ENCODE data around the gene FOXN1.

FOXN1 gene

DNA sequence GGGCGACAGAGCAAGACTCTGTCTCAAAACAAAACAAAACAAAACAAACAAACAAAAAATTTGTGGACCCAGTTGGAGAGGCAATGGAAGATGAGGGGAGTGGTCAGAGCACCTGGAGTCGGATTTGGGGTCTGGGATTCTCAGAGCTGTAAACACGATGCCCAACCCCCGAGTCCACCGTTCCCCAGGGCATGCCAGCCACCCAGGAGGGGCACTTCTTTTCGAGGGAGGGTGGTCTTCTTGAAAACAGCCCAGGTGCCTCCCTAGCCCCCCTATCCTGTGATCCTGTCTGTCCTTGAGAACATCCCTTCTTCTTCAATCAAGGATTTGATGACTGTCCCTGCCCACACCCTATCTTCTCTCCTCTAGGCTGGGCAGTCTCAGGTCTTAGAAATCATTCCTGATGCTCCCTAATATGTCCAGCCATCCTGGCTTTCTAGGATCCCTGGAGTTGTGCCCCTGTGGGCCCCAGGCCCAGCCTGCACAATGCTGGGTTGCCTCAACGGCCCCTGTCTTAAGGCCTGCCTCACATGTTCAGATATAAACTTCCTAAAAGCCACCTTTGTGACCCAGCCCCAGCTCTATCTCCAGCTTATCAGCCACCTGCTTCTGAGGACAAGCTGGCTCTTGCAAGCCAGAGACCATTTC, 35.8 kb upstream of the FOXN1 start:
- no peak overlapping the region for H3K4me3 ChIP-seq (ENCODE audit: insufficient read depth, low read depth, low read length)
- 92 to 93% methylated on average over 6 to 7 of the region's 7 CpGs for WGBS, 2 experiments
- no peak overlapping the region for H3K27ac ChIP-seq (ENCODE audit: insufficient read depth, low read depth, low read length, poor library complexity, severe bottlenecking)
- no peaks in the 10 kb centered on the region for H3K9me3 ChIP-seq (ENCODE audit: control insufficient read depth, low read length)
- H3K36me3 ChIP-seq (ENCODE audit: control insufficient read depth, insufficient read depth, low read length) = no peaks in the 10 kb centered on the region
- no peaks in the 10 kb centered on the region for H3K4me1 ChIP-seq (ENCODE audit: control insufficient read depth, insufficient read depth, low read length)
- H3K27me3 ChIP-seq (ENCODE audit: control insufficient read depth, insufficient read depth, low read length, poor library complexity, severe bottlenecking) = no peaks in the 10 kb centered on the region

DNA sequence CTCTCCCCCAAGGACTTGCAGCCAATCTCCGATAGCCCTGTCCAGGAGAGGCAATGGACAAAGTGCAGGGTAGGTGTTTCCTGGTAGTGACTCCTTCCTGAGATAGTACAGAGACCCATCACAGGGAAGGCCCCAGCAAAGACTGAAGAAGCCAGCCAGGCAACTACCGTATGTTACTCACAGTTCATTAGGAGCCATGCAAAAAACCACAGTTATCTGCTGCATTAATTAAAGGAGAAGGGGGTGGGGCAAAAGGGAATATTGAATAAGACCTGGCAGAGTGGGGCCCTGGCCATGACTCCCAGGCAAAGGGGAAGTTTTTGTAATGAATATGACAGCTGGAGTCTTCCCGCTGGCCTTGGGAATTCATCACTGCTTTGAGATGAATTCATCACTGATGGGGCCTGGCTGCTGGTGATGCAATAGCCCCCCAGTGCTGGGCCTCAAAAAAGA, 35.2 kb upstream of the FOXN1 start:
- 87 to 91% methylated on average over 3 of the region's 3 CpGs for WGBS, 2 experiments
- Histone ChIP-seq H3K4me3 (ENCODE audit: insufficient read depth, low read depth, low read length) (no peak overlapping the region), H3K4me1 (ENCODE audit: control insufficient read depth, insufficient read depth, low read length) (no peaks in the 10 kb centered on the region), H3K27me3 (ENCODE audit: control insufficient read depth, insufficient read depth, low read length, poor library complexity, severe bottlenecking) (no peaks in the 10 kb centered on the region), H3K9me3 (ENCODE audit: control insufficient read depth, low read length) (no peaks in the 10 kb centered on the region), H3K36me3 (ENCODE audit: control insufficient read depth, insufficient read depth, low read length) (no peaks in the 10 kb centered on the region), H3K27ac (ENCODE audit: insufficient read depth, low read depth, low read length, poor library complexity, severe bottlenecking) (no peak overlapping the region)

GRCh38 chr17:28471531-28472342, 34.4 kb upstream of the FOXN1 start:
- H3K4me3 ChIP-seq (ENCODE audit: insufficient read depth, low read depth, low read length) = no peak overlapping the region

GRCh38 chr17:28472871-28473497, 33.2 kb upstream of the FOXN1 start:
- no peak overlapping the region for H3K27ac ChIP-seq (ENCODE audit: insufficient read depth, low read depth, low read length, poor library complexity, severe bottlenecking)
- H3K4me3 ChIP-seq (ENCODE audit: insufficient read depth, low read depth, low read length) = no peak overlapping the region
- H3K9me3 ChIP-seq (ENCODE audit: control insufficient read depth, low read length) = no peaks in the 10 kb centered on the region
- no peaks in the 10 kb centered on the region for H3K27me3 ChIP-seq (ENCODE audit: control insufficient read depth, insufficient read depth, low read length, poor library complexity, severe bottlenecking)
- no peaks in the 10 kb centered on the region for H3K4me1 ChIP-seq (ENCODE audit: control insufficient read depth, insufficient read depth, low read length)
- no peaks in the 10 kb centered on the region for H3K36me3 ChIP-seq (ENCODE audit: control insufficient read depth, insufficient read depth, low read length)
- WGBS, 2 experiments = 88 to 90% methylated on average over 5 to 7 of the region's 7 CpGs

More at GRCh38 chr17:28471531-28472342, 34.4 kb upstream of the FOXN1 start:
- Histone ChIP-seq H3K9me3 (ENCODE audit: control insufficient read depth, low read length) (no peaks in the 10 kb centered on the region), H3K27ac (ENCODE audit: insufficient read depth, low read depth, low read length, poor library complexity, severe bottlenecking) (no peak overlapping the region), H3K36me3 (ENCODE audit: control insufficient read depth, insufficient read depth, low read length) (no peaks in the 10 kb centered on the region), H3K4me1 (ENCODE audit: control insufficient read depth, insufficient read depth, low read length) (no peaks in the 10 kb centered on the region), H3K27me3 (ENCODE audit: control insufficient read depth, insufficient read depth, low read length, poor library complexity, severe bottlenecking) (no peaks in the 10 kb centered on the region)
- 91 to 92% methylated on average over 15 of the region's 15 CpGs for WGBS, 2 experiments

GRCh38 chr17:28473542-28473941, 32.6 kb upstream of the FOXN1 start, which contains the start of gene SLC13A2:
TSS of gene SLC13A2 (plus strand) at chr17:28473644. CDS start at chr17:28473713, 69 bp downstream.
- no peaks in the 10 kb centered on the region for H3K36me3 ChIP-seq (ENCODE audit: control insufficient read depth, insufficient read depth, low read length)
- no peaks in the 10 kb centered on the region for H3K9me3 ChIP-seq (ENCODE audit: control insufficient read depth, low read length)
- H3K4me3 ChIP-seq (ENCODE audit: insufficient read depth, low read depth, low read length) = no peak within 1 kb of the TSS
- no peaks in the 10 kb centered on the region for H3K4me1 ChIP-seq (ENCODE audit: control insufficient read depth, insufficient read depth, low read length)
- 78 to 79% methylated on average over 5 of the region's 5 CpGs for WGBS, 2 experiments
- no peak within 1 kb of the TSS for H3K27ac ChIP-seq (ENCODE audit: insufficient read depth, low read depth, low read length, poor library complexity, severe bottlenecking)
- no peaks in the 10 kb centered on the region for H3K27me3 ChIP-seq (ENCODE audit: control insufficient read depth, insufficient read depth, low read length, poor library complexity, severe bottlenecking)

GRCh38 chr17:28474111-28474531, 32.0 kb upstream of the FOXN1 start:
- H3K4me1 ChIP-seq (ENCODE audit: control insufficient read depth, insufficient read depth, low read length) = no peaks in the 10 kb centered on the region
- H3K27me3 ChIP-seq (ENCODE audit: control insufficient read depth, insufficient read depth, low read length, poor library complexity, severe bottlenecking) = no peaks in the 10 kb centered on the region
- no peaks in the 10 kb centered on the region for H3K36me3 ChIP-seq (ENCODE audit: control insufficient read depth, insufficient read depth, low read length)
- no peaks in the 10 kb centered on the region for H3K9me3 ChIP-seq (ENCODE audit: control insufficient read depth, low read length)
- H3K27ac ChIP-seq (ENCODE audit: insufficient read depth, low read depth, low read length, poor library complexity, severe bottlenecking) = no peak overlapping the region
- WGBS, 2 experiments = 90% methylated on average over 7 of the region's 7 CpGs
- no peak overlapping the region for H3K4me3 ChIP-seq (ENCODE audit: insufficient read depth, low read depth, low read length)

DNA sequence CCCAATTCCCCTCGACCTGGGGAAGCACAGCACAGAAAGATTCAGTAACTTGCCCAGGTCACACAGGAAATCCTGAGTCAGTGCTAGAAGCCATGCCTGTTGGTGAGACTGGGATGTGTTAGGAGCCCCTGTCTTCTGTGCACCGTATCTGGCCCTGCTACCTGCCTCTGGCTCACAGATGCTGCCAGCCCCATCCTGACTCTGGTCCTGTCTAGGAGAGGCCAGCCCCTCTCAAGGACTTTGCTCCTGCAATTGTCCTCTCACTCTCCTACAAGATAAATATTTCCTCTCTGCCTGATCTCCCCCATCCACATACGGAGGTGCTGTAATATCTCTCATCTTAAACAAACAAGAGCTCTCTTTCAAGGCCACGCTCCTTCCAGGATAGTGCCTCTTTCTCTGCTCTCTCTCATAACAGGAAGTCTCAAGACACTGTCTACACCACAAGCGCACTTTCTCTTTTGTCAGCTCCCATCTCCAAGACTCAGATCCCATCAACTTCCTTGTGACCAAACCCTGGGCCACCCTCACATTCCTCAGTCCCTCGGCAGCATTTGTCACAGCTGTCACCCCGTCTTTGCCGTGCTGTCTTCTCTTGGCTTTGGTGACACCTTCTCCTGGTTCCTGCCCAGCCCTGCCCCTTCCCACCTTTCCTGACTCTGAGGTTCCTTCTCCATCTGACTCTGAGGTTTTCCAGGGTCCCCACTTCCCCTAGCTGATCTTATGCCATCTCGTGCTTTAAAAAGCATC, 30.8 kb upstream of the FOXN1 start:
- Histone ChIP-seq H3K4me3 (ENCODE audit: insufficient read depth, low read depth, low read length) (no peak overlapping the region), H3K27ac (ENCODE audit: insufficient read depth, low read depth, low read length, poor library complexity, severe bottlenecking) (no peak overlapping the region), H3K36me3 (ENCODE audit: control insufficient read depth, insufficient read depth, low read length) (no peaks in the 10 kb centered on the region), H3K27me3 (ENCODE audit: control insufficient read depth, insufficient read depth, low read length, poor library complexity, severe bottlenecking) (no peaks in the 10 kb centered on the region), H3K4me1 (ENCODE audit: control insufficient read depth, insufficient read depth, low read length) (no peaks in the 10 kb centered on the region), H3K9me3 (ENCODE audit: control insufficient read depth, low read length) (no peaks in the 10 kb centered on the region)
- 88 to 91% methylated on average over 9 of the region's 9 CpGs for WGBS, 2 experiments

GRCh38 chr17:28476076-28476865, 29.9 kb upstream of the FOXN1 start:
- no peaks in the 10 kb centered on the region for H3K27me3 ChIP-seq (ENCODE audit: control insufficient read depth, insufficient read depth, low read length, poor library complexity, severe bottlenecking)
- no peaks in the 10 kb centered on the region for H3K9me3 ChIP-seq (ENCODE audit: control insufficient read depth, low read length)
- no peaks in the 10 kb centered on the region for H3K36me3 ChIP-seq (ENCODE audit: control insufficient read depth, insufficient read depth, low read length)
- 88 to 91% methylated on average over 11 of the region's 11 CpGs for WGBS, 2 experiments
- H3K27ac ChIP-seq (ENCODE audit: insufficient read depth, low read depth, low read length, poor library complexity, severe bottlenecking) = no peak overlapping the region
- H3K4me1 ChIP-seq (ENCODE audit: control insufficient read depth, insufficient read depth, low read length) = no peaks in the 10 kb centered on the region
- no peak overlapping the region for H3K4me3 ChIP-seq (ENCODE audit: insufficient read depth, low read depth, low read length)

DNA sequence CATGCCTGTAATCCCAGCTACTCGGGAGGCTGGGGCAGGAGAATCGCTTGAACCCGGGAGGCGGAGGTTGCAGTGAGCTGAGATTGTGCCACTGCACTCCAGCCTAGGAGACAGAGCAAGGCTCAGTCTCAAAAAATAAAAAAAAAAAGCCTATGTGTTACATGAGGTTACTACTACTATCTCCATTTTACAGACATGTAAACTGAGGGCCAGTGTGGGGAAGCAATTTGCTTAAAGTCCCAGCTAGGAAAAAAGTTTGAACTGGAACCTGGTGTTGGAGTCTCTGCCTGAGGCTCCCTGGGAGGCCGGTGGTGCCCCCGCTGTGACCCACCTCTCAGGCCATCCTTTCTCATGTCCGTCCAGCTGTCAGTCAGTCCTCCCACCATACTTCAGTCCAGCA, 28.2 kb upstream of the FOXN1 start:
- no peaks in the 10 kb centered on the region for H3K36me3 ChIP-seq (ENCODE audit: control insufficient read depth, insufficient read depth, low read length)
- WGBS, 2 experiments = 95 to 96% methylated on average over 7 of the region's 7 CpGs
- H3K4me1 ChIP-seq (ENCODE audit: control insufficient read depth, insufficient read depth, low read length) = no peaks in the 10 kb centered on the region
- no peak overlapping the region for H3K27ac ChIP-seq (ENCODE audit: insufficient read depth, low read depth, low read length, poor library complexity, severe bottlenecking)
- no peaks in the 10 kb centered on the region for H3K27me3 ChIP-seq (ENCODE audit: control insufficient read depth, insufficient read depth, low read length, poor library complexity, severe bottlenecking)
- no peak overlapping the region for H3K4me3 ChIP-seq (ENCODE audit: insufficient read depth, low read depth, low read length)
- no peaks in the 10 kb centered on the region for H3K9me3 ChIP-seq (ENCODE audit: control insufficient read depth, low read length)
